Inflammatory macrophage treated with lipopolysaccharide for 1 hour (primary cell): ENCODE measurements around the gene CES2.
"Not testable (repeated sequence)": the region's sequence is repeated elsewhere in the genome, so short reads cannot be mapped to it uniquely, and the experiment has no call there.

ENCODE experiments used
- DNase-seq, 2 donors: peaks; one replicate each; pipeline ENCODE4 v3.0.0-alpha.2; 2020 to 2022

The CES2 gene

GRCh38 chr16:66919569-66920298 is 15.6 kb upstream of the CES2 start:
- DNase-seq, result no peak

- no peak for DNase-seq
Measured at GRCh38 chr16:66920299-66920590, 15.1 kb upstream of the CES2 start.

GRCh38 chr16:66920924-66921680 is 14.2 kb upstream of the CES2 start:
- no peak for DNase-seq

- no peak for DNase-seq
Measured at GRCh38 chr16:66921729-66922450, 13.4 kb upstream of the CES2 start.

GRCh38 chr16:66923247-66923731 is 12.0 kb upstream of the CES2 start:
- DNase-seq, result no peak

- no peak for DNase-seq
Measured at GRCh38 chr16:66923866-66924265, 11.4 kb upstream of the CES2 start.

- peak in 1 of 2 donors; percentile 21 for DNase-seq
Measured at GRCh38 chr16:66924527-66925321, 10.6 kb upstream of the CES2 start.

- DNase-seq, result no peak
Measured at GRCh38 chr16:66925322-66925840, 9.9 kb upstream of the CES2 start, which contains the start of gene RRAD. RRAD (minus strand) TSS chr16:66925535; CDS start chr16:66925179, 356 bp downstream.

GRCh38 chr16:66926171-66926947 is 9.0 kb upstream of the CES2 start:
- DNase-seq, result no peak

GRCh38 chr16:66926961-66927436 is 8.3 kb upstream of the CES2 start:
- peak; percentile 59 to 74 for DNase-seq

- no peak for DNase-seq
Measured at GRCh38 chr16:66927918-66928649, 7.2 kb upstream of the CES2 start.

- DNase-seq, result peak in 1 of 2 donors; percentile 16
Measured at GRCh38 chr16:66928702-66929388, 6.5 kb upstream of the CES2 start.

GRCh38 chr16:66930189-66930588 is 5.1 kb upstream of the CES2 start:
- peak; percentile 11 to 25 for DNase-seq

GRCh38 chr16:66931665-66932064 is 3.7 kb upstream of the CES2 start:
- DNase-seq, result no peak

- no peak for DNase-seq
Measured at GRCh38 chr16:66932076-66932475, 3.2 kb upstream of the CES2 start.

GRCh38 chr16:66933776-66934137 is 1.6 kb upstream of the CES2 start:
- DNase-seq, result no peak

GRCh38 chr16:66934138-66934838 is 1.0 kb upstream of the CES2 start, which contains the start of gene CIAO2B:
CIAO2B (minus strand) TSS chr16:66934402; CDS start chr16:66934364, 38 bp downstream.
- DNase-seq, result peak; percentile 76 to 91

- DNase-seq, result not testable (repeated sequence)
Measured at GRCh38 chr16:66934839-66935313, 440 bp upstream of the CES2 start.

- no peak for DNase-seq
Measured at GRCh38 chr16:66936462-66936861, 1.1 kb downstream of the CES2 start.
